ENCODE data around the gene TRAK2. TPM values are rescaled to one million over a fixed set of nuclear protein-coding genes. Genes with fewer than 3 reads are reported as not detected.

Gene TRAK2
- total and polyA plus RNA-seq, 4 donors, result 23.9 to 57.9 (median 32.9) TPM

- no peaks in the 10 kb centered on the region for H3K9me3 ChIP-seq (ENCODE audit: control insufficient read depth, insufficient read depth, low read length)
- no peak overlapping the region for H3K27ac ChIP-seq (ENCODE audit: low read depth, low read length)
- H3K36me3 ChIP-seq (ENCODE audit: control insufficient read depth, insufficient read depth, low read length), result peaks cover 3% of the 10 kb centered on the region
- H3K4me3 ChIP-seq (ENCODE audit: low read depth, low read length), result no peak overlapping the region
- no peaks in the 10 kb centered on the region for H3K27me3 ChIP-seq (ENCODE audit: control insufficient read depth, insufficient read depth, low read length)
- no peak for DNase-seq (ENCODE audit: low read depth in 4 of 6, low spot score in 6 of 6)
- no peaks in the 10 kb centered on the region for H3K4me1 ChIP-seq (ENCODE audit: control insufficient read depth, insufficient read depth, low read length)
- WGBS (ENCODE audit: insufficient coverage), result no CpG with 5 or more reads among the region's 6 CpGs
These were observed 1.8 kb upstream of the TRAK2 start for GRCh38 chr2:201452922-201453643.

- Histone ChIP-seq H3K4me1 (ENCODE audit: control insufficient read depth, insufficient read depth, low read length) (no peaks in the 10 kb centered on the region), H3K36me3 (ENCODE audit: control insufficient read depth, insufficient read depth, low read length) (peaks cover 3% of the 10 kb centered on the region), H3K27ac (ENCODE audit: low read depth, low read length) (peak overlapping the region; percentile 52), H3K4me3 (ENCODE audit: low read depth, low read length) (peak overlapping the region; percentile 93), H3K27me3 (ENCODE audit: control insufficient read depth, insufficient read depth, low read length) (no peaks in the 10 kb centered on the region), H3K9me3 (ENCODE audit: control insufficient read depth, insufficient read depth, low read length) (no peaks in the 10 kb centered on the region)
- 4% methylated on average over 44 of the region's 49 CpGs for WGBS (ENCODE audit: insufficient coverage)
- peak in 1 of 6 donors; percentile 31 for DNase-seq (ENCODE audit: low read depth in 4 of 6, low spot score in 6 of 6)
These were observed 1.0 kb upstream of the TRAK2 start for GRCh38 chr2:201452058-201452921.

DNA sequence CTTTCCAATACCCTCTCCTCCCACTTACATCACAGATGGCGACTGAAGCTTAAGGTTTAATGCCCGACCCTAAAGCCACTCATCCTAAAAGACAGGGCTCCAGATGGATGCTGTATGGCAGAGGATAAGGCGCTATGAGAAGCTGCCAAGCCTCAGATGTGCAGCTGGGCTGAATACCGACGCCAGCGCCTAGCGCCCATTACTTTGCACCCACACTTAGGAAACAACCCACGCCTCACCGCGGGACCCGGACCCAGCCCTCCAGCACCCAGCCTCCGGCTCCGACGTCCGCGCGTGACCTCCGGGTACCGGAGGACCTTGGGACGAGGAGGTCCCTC, 335 bp downstream of the TRAK2 start:
- Histone ChIP-seq H3K27me3 (ENCODE audit: control insufficient read depth, insufficient read depth, low read length) (no peaks in the 10 kb centered on the region), H3K9me3 (ENCODE audit: control insufficient read depth, insufficient read depth, low read length) (no peaks in the 10 kb centered on the region), H3K36me3 (ENCODE audit: control insufficient read depth, insufficient read depth, low read length) (peaks cover 3% of the 10 kb centered on the region), H3K4me3 (ENCODE audit: low read depth, low read length) (peak overlapping the region; percentile 93), H3K27ac (ENCODE audit: low read depth, low read length) (peak overlapping the region; percentile 93), H3K4me1 (ENCODE audit: control insufficient read depth, insufficient read depth, low read length) (no peaks in the 10 kb centered on the region)
- WGBS (ENCODE audit: insufficient coverage), result 0% methylated on average over 18 of the region's 20 CpGs
- peak in 2 of 6 donors; percentile 35 to 85 for DNase-seq (ENCODE audit: low read depth in 4 of 6, low spot score in 6 of 6)

DNA sequence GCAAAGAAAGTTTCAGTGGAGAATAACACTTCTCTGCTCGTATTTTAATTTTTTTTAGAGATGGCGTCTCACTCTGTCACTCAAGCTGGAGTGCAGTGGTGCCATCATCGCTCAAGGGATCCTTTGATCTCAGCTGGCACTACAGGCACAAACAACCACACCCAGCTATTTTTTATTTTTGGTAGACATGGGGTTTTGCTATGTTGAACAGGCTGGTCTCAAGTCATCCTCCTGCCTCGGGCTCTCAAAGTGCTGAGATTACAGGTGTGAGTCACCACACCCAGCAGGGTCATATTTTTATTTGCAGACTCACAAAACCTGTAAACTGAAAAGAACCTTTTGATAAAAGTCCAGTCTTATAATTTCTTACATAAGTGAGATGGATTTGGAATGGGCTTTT, 2.6 kb downstream of the TRAK2 start:
- H3K36me3 ChIP-seq (ENCODE audit: control insufficient read depth, insufficient read depth, low read length), result peaks cover 3% of the 10 kb centered on the region
- no peaks in the 10 kb centered on the region for H3K4me1 ChIP-seq (ENCODE audit: control insufficient read depth, insufficient read depth, low read length)
- no peak for DNase-seq (ENCODE audit: low read depth in 4 of 6, low spot score in 6 of 6)
- no peaks in the 10 kb centered on the region for H3K27me3 ChIP-seq (ENCODE audit: control insufficient read depth, insufficient read depth, low read length)
- no peak overlapping the region for H3K4me3 ChIP-seq (ENCODE audit: low read depth, low read length)
- no CpG with 5 or more reads among the region's 4 CpGs for WGBS (ENCODE audit: insufficient coverage)
- H3K27ac ChIP-seq (ENCODE audit: low read depth, low read length), result no peak overlapping the region
- H3K9me3 ChIP-seq (ENCODE audit: control insufficient read depth, insufficient read depth, low read length), result no peaks in the 10 kb centered on the region

GRCh38 chr2:201448061-201448460, 3.2 kb downstream of the TRAK2 start:
- no peak overlapping the region for H3K4me3 ChIP-seq (ENCODE audit: low read depth, low read length)
- no peaks in the 10 kb centered on the region for H3K4me1 ChIP-seq (ENCODE audit: control insufficient read depth, insufficient read depth, low read length)
- H3K27me3 ChIP-seq (ENCODE audit: control insufficient read depth, insufficient read depth, low read length), result no peaks in the 10 kb centered on the region
- peaks cover 3% of the 10 kb centered on the region for H3K36me3 ChIP-seq (ENCODE audit: control insufficient read depth, insufficient read depth, low read length)
- no CpG with 5 or more reads among the region's 1 CpG for WGBS (ENCODE audit: insufficient coverage)
- no peak for DNase-seq (ENCODE audit: low read depth in 4 of 6, low spot score in 6 of 6)
- no peaks in the 10 kb centered on the region for H3K9me3 ChIP-seq (ENCODE audit: control insufficient read depth, insufficient read depth, low read length)
- no peak overlapping the region for H3K27ac ChIP-seq (ENCODE audit: low read depth, low read length)

DNA sequence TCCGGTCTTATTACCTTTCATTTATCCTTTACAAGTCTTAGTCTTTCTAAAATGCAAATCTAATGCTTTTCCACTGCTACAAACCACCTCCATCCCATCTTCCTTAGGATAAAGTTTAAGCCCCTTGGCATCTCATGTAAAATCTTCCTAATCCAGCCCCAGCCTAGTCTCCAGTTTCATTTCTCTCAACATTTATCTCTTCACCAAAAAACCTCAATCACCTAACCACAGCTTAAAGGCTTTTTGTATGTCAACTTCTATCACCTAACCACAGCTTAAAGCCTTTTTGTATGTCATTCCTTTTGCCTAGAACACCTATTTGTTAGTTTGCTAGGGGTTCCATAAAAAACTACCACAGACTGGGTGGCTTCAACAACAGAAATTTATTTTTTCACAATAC, 4.2 kb downstream of the TRAK2 start:
- Histone ChIP-seq H3K27ac (ENCODE audit: low read depth, low read length) (no peak overlapping the region), H3K4me3 (ENCODE audit: low read depth, low read length) (no peak overlapping the region), H3K27me3 (ENCODE audit: control insufficient read depth, insufficient read depth, low read length) (no peaks in the 10 kb centered on the region), H3K4me1 (ENCODE audit: control insufficient read depth, insufficient read depth, low read length) (no peaks in the 10 kb centered on the region), H3K36me3 (ENCODE audit: control insufficient read depth, insufficient read depth, low read length) (peaks cover 3% of the 10 kb centered on the region), H3K9me3 (ENCODE audit: control insufficient read depth, insufficient read depth, low read length) (no peaks in the 10 kb centered on the region)
- 100% methylated on average over 1 of the region's 1 CpG for WGBS (ENCODE audit: insufficient coverage)
- DNase-seq (ENCODE audit: low read depth in 4 of 6, low spot score in 6 of 6), result no peak

GRCh38 chr2:201444746-201445465, 6.4 kb downstream of the TRAK2 start:
- Histone ChIP-seq H3K4me3 (ENCODE audit: low read depth, low read length) (no peak overlapping the region), H3K9me3 (ENCODE audit: control insufficient read depth, insufficient read depth, low read length) (no peaks in the 10 kb centered on the region), H3K27ac (ENCODE audit: low read depth, low read length) (no peak overlapping the region), H3K27me3 (ENCODE audit: control insufficient read depth, insufficient read depth, low read length) (no peaks in the 10 kb centered on the region), H3K36me3 (ENCODE audit: control insufficient read depth, insufficient read depth, low read length) (peaks cover 3% of the 10 kb centered on the region), H3K4me1 (ENCODE audit: control insufficient read depth, insufficient read depth, low read length) (peaks cover 4% of the 10 kb centered on the region)
- no CpG with 5 or more reads among the region's 3 CpGs for WGBS (ENCODE audit: insufficient coverage)
- no peak for DNase-seq (ENCODE audit: low read depth in 4 of 6, low spot score in 6 of 6)

DNA sequence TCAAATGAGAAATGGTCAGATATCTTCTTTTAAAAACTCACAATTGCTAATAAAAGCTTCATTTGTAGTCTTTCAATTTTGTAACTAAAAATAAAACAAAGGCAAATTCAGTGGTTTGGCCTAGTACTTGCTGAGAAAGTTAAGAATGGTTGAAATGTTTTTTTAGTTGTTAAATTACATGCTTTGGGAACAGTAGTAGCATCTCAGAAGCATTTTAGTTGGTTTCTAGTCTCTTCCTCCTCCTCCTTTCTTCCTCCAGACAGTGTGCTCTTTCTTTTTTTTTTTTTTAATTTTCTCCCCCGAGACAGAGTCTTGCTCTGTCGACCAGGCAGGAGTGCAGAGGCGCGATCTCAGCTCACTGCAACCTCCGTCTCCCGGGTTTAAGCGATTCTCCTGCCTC, 9.8 kb downstream of the TRAK2 start:
- DNase-seq (ENCODE audit: low read depth in 4 of 6, low spot score in 6 of 6), result no peak
- no peaks in the 10 kb centered on the region for H3K27me3 ChIP-seq (ENCODE audit: control insufficient read depth, insufficient read depth, low read length)
- no peaks in the 10 kb centered on the region for H3K9me3 ChIP-seq (ENCODE audit: control insufficient read depth, insufficient read depth, low read length)
- no peaks in the 10 kb centered on the region for H3K36me3 ChIP-seq (ENCODE audit: control insufficient read depth, insufficient read depth, low read length)
- peaks cover 4% of the 10 kb centered on the region for H3K4me1 ChIP-seq (ENCODE audit: control insufficient read depth, insufficient read depth, low read length)
- no CpG with 5 or more reads among the region's 7 CpGs for WGBS (ENCODE audit: insufficient coverage)
- H3K27ac ChIP-seq (ENCODE audit: low read depth, low read length), result no peak overlapping the region
- no peak overlapping the region for H3K4me3 ChIP-seq (ENCODE audit: low read depth, low read length)

DNA sequence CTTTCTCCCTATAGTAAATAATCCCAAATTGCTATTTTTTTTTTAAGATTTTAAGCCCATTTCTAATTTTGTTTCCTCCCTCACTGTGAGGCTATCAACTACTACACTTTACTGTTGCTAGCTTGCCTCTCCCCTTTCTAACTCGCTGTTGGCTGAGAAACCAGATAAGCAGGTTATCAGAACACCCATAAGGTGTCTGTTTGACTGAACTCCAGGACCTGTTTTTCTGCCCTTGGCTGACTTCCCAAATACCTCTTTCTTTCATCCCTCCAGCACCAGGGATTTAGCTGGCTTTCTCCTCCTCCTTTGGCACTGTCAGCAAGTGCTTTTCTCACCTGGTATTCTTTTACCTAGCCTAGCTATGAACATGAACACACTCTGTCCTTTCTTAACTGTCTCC, 11.1 kb downstream of the TRAK2 start:
- DNase-seq (ENCODE audit: low read depth in 4 of 6, low spot score in 6 of 6), result no peak
- H3K4me1 ChIP-seq (ENCODE audit: control insufficient read depth, insufficient read depth, low read length), result peaks cover 4% of the 10 kb centered on the region
- WGBS (ENCODE audit: insufficient coverage), result 60% methylated on average over 1 of the region's 1 CpG
- H3K27ac ChIP-seq (ENCODE audit: low read depth, low read length), result no peak overlapping the region
- H3K4me3 ChIP-seq (ENCODE audit: low read depth, low read length), result no peak overlapping the region
- H3K36me3 ChIP-seq (ENCODE audit: control insufficient read depth, insufficient read depth, low read length), result no peaks in the 10 kb centered on the region
- no peaks in the 10 kb centered on the region for H3K9me3 ChIP-seq (ENCODE audit: control insufficient read depth, insufficient read depth, low read length)
- no peaks in the 10 kb centered on the region for H3K27me3 ChIP-seq (ENCODE audit: control insufficient read depth, insufficient read depth, low read length)
